Trophoblast cell (in vitro differentiated cells and primary cell): ENCODE results near the gene PRDM11.
"Not testable (repeated sequence)": the region's sequence is repeated elsewhere in the genome, so short reads cannot be mapped to it uniquely, and the experiment has no call there.

Experiments used
- DNase-seq, 2 donors: peaks; one replicate each; pipeline ENCODE4 v3.0.0-alpha.2; 2016
- H2AFZ ChIP-seq: 2 replicates; pipeline ENCODE4 v1.6.1; 2013; ENCODE audit warnings: low read length, moderate library complexity, mild to moderate bottlenecking; ENCODE audit not compliant: insufficient read depth, poor library complexity
- H2AK5ac ChIP-seq: 2 replicates; pipeline ENCODE4 v1.6.1; 2013; ENCODE audit warnings: mild to moderate bottlenecking, low read length
- H2BK120ac ChIP-seq: 2 replicates; pipeline ENCODE4 v1.6.1; 2013; ENCODE audit warnings: low read length, mild to moderate bottlenecking, moderate library complexity; ENCODE audit not compliant: insufficient read depth, poor library complexity
- H2BK12ac ChIP-seq: 2 replicates; pipeline ENCODE4 v1.6.1; 2013; ENCODE audit warnings: mild to moderate bottlenecking, low read length, moderate library complexity
- H2BK5ac ChIP-seq: 2 replicates; pipeline ENCODE4 v1.6.1; 2013; ENCODE audit warnings: low read length, low read depth, moderate library complexity, mild to moderate bottlenecking; ENCODE audit not compliant: poor library complexity
- H3K14ac ChIP-seq: 2 replicates; pipeline ENCODE4 v1.6.1; 2013; ENCODE audit warnings: mild to moderate bottlenecking, low read length
- H3K18ac ChIP-seq: 2 replicates; pipeline ENCODE4 v1.6.1; 2013; ENCODE audit warnings: mild to moderate bottlenecking, low read length
- H3K23ac ChIP-seq: 2 replicates; pipeline ENCODE4 v1.6.1; 2013; ENCODE audit warnings: low read length
- H3K27ac ChIP-seq: 2 replicates; pipeline ENCODE4 v1.5.1; 2013; ENCODE audit warnings: low read depth, mild to moderate bottlenecking, inconsistent platforms, low read length, moderate library complexity
- H3K27me3 ChIP-seq: 2 replicates; pipeline ENCODE4 v1.6.1; 2013; ENCODE audit warnings: inconsistent platforms, mild to moderate bottlenecking, low read length, moderate library complexity; ENCODE audit not compliant: insufficient read depth
- H3K36me3 ChIP-seq, 2 experiments: 1 replicate in 1 of 2; 2 replicates in 1 of 2; pipeline ENCODE4 v1.6.1; 2013; ENCODE audit warnings: low read length in 2 of 2, mild to moderate bottlenecking in 2 of 2, moderate library complexity in 1 of 2; ENCODE audit not compliant: insufficient read depth in 2 of 2, control insufficient read depth in 1 of 2
- H3K4ac ChIP-seq: 2 replicates; pipeline ENCODE4 v1.6.1; 2013; ENCODE audit warnings: low read depth, mild to moderate bottlenecking, low read length, moderate library complexity
- H3K4me1 ChIP-seq, 2 experiments: 1 replicate in 1 of 2; 2 replicates in 1 of 2; pipeline ENCODE4 v1.6.1; 2013; ENCODE audit warnings: low read length in 2 of 2, mild to moderate bottlenecking in 2 of 2, moderate library complexity in 1 of 2; ENCODE audit not compliant: insufficient read depth in 2 of 2, control insufficient read depth in 1 of 2
- H3K4me2 ChIP-seq: 2 replicates; pipeline ENCODE4 v1.6.1; 2013; ENCODE audit warnings: inconsistent platforms, mild to moderate bottlenecking, low read length, moderate library complexity
- H3K4me3 ChIP-seq: 2 replicates; pipeline ENCODE4 v1.5.1; 2013; ENCODE audit warnings: mild to moderate bottlenecking, low read depth, low read length, inconsistent platforms
- H3K79me1 ChIP-seq: one replicate; pipeline ENCODE4 v1.6.1; 2013; ENCODE audit warnings: low read length
- H3K79me2 ChIP-seq: 2 replicates; pipeline ENCODE4 v1.6.1; 2013; ENCODE audit warnings: low read length, mild to moderate bottlenecking; ENCODE audit not compliant: control insufficient read depth, insufficient read depth, poor library complexity
- H3K9ac ChIP-seq: 2 replicates; pipeline ENCODE4 v1.6.1; 2013; ENCODE audit warnings: mild to moderate bottlenecking, low read length
- H3K9me3 ChIP-seq: 2 replicates; pipeline ENCODE4 v1.6.1; 2013; ENCODE audit warnings: low read depth, mild to moderate bottlenecking, control low read depth, inconsistent platforms, low read length; ENCODE audit not compliant: insufficient read depth
- H4K12ac ChIP-seq: 2 replicates; pipeline ENCODE4 v1.6.1; 2013; ENCODE audit warnings: low read depth, mild to moderate bottlenecking, low read length, moderate library complexity
- H4K8ac ChIP-seq: 2 replicates; pipeline ENCODE4 v1.6.1; 2013; ENCODE audit warnings: low read depth, mild to moderate bottlenecking, low read length, moderate library complexity
- H4K91ac ChIP-seq: one replicate; pipeline ENCODE4 v1.6.1; 2013; ENCODE audit warnings: low read depth, mild to moderate bottlenecking, low read length, moderate library complexity
- WGBS: extraction: QIAGEN DNeasy Blood & Tissue Kit; methylation state at CpG from one replicate; pipeline ENCODE4 v1.1.7; 2013; ENCODE audit warnings: missing lambda C conversion rate; ENCODE audit not compliant: insufficient read length, insufficient coverage; ENCODE audit errors: extremely low coverage; 5-methylcytosine and 5-hydroxymethylcytosine counted together

The PRDM11 gene

GRCh38 chr11:45247433-45247832 is 101.0 kb downstream of the PRDM11 start:
- Histone ChIP-seq H3K4me1 (no peaks in the 10 kb centered on the region), H3K4me3 (no peak overlapping the region), H3K79me1 (no peaks in the 10 kb centered on the region), H2AK5ac (no peak overlapping the region), H3K9ac (no peak overlapping the region), H3K27me3 (no peaks in the 10 kb centered on the region), H2BK5ac (no peak overlapping the region), H4K12ac (no peak overlapping the region), H3K23ac (no peak overlapping the region), H3K18ac (no peak overlapping the region), H4K8ac (no peak overlapping the region), H2AFZ (no peak overlapping the region), H3K4me2 (no peak overlapping the region), H3K14ac (no peak overlapping the region), H3K9me3 (no peaks in the 10 kb centered on the region), H3K36me3 (no peaks in the 10 kb centered on the region), H3K4ac (no peak overlapping the region), H3K27ac (no peak overlapping the region), H4K91ac (no peak overlapping the region), H2BK120ac (no peak overlapping the region), H3K79me2 (no peaks in the 10 kb centered on the region), H2BK12ac (no peak overlapping the region)
- DNase-seq: no peak
- no CpG with 5 or more reads among the region's 2 CpGs for WGBS

GRCh38 chr11:45248501-45249011 is 102.1 kb downstream of the PRDM11 start:
- Histone ChIP-seq H3K9me3 (no peaks in the 10 kb centered on the region), H3K4me2 (no peak overlapping the region), H2AK5ac (no peak overlapping the region), H3K23ac (no peak overlapping the region), H3K9ac (no peak overlapping the region), H2BK5ac (no peak overlapping the region), H3K27me3 (no peaks in the 10 kb centered on the region), H2BK120ac (no peak overlapping the region), H3K79me2 (no peaks in the 10 kb centered on the region), H3K4ac (no peak overlapping the region), H2AFZ (no peak overlapping the region), H3K18ac (no peak overlapping the region), H3K4me1 (no peaks in the 10 kb centered on the region), H3K79me1 (no peaks in the 10 kb centered on the region), H3K36me3 (no peaks in the 10 kb centered on the region), H4K8ac (no peak overlapping the region), H2BK12ac (no peak overlapping the region), H3K4me3 (no peak overlapping the region), H4K12ac (no peak overlapping the region), H3K14ac (no peak overlapping the region), H4K91ac (no peak overlapping the region), H3K27ac (no peak overlapping the region)
- DNase-seq: no peak
- WGBS: no CpG with 5 or more reads among the region's 2 CpGs

- not testable (repeated sequence) for H4K91ac ChIP-seq, H4K8ac ChIP-seq, H3K4me2 ChIP-seq, H3K18ac ChIP-seq, H2BK120ac ChIP-seq, H2AFZ ChIP-seq, H3K27ac ChIP-seq, H3K36me3 ChIP-seq, H3K79me1 ChIP-seq, H3K79me2 ChIP-seq, H3K9me3 ChIP-seq, H2BK5ac ChIP-seq, H3K4me3 ChIP-seq, H2AK5ac ChIP-seq, H3K4me1 ChIP-seq, H3K14ac ChIP-seq, H4K12ac ChIP-seq, H2BK12ac ChIP-seq, H3K27me3 ChIP-seq, DNase-seq, H3K9ac ChIP-seq, H3K4ac ChIP-seq, H3K23ac ChIP-seq
- WGBS: no CpG with 5 or more reads among the region's 1 CpG
Measured at GRCh38 chr11:45249372-45249771, 102.9 kb downstream of the PRDM11 start.

GRCh38 chr11:45250035-45250718 is 103.7 kb downstream of the PRDM11 start:
- WGBS: no CpG with 5 or more reads among the region's 3 CpGs
- Histone ChIP-seq H3K27me3 (no peaks in the 10 kb centered on the region), H2BK120ac (no peak overlapping the region), H2AFZ (no peak overlapping the region), H3K79me1 (no peaks in the 10 kb centered on the region), H3K14ac (no peak overlapping the region), H4K91ac (no peak overlapping the region), H3K18ac (no peak overlapping the region), H3K36me3 (no peaks in the 10 kb centered on the region), H3K4ac (no peak overlapping the region), H3K4me3 (no peak overlapping the region), H2BK12ac (no peak overlapping the region), H3K27ac (no peak overlapping the region), H3K9me3 (no peaks in the 10 kb centered on the region), H3K23ac (no peak overlapping the region), H4K8ac (no peak overlapping the region), H2BK5ac (no peak overlapping the region), H3K9ac (no peak overlapping the region), H3K79me2 (no peaks in the 10 kb centered on the region), H2AK5ac (no peak overlapping the region), H3K4me2 (no peak overlapping the region), H3K4me1 (no peaks in the 10 kb centered on the region), H4K12ac (no peak overlapping the region)
- no peak for DNase-seq
